NT2/D1 (cell line): Measurements from ENCODE around the gene KRTAP5-3.

Experiments
- SUZ12 ChIP-seq: IDR thresholded peaks from 2 replicates; pipeline ENCODE4 v1.6.1; 2011; ENCODE audit not compliant: insufficient read length, insufficient read depth; ENCODE audit errors: extremely low read depth
- YY1 ChIP-seq: IDR thresholded peaks from 2 replicates; pipeline ENCODE4 v1.6.1; 2011; ENCODE audit not compliant: insufficient read length, insufficient read depth
- ZNF274 ChIP-seq: IDR thresholded peaks from 2 replicates; pipeline ENCODE4 v1.6.1; 2011; ENCODE audit warnings: mild to moderate bottlenecking, low read depth, low read length

- no peak for TF ChIP-seq ZNF274
- TF ChIP-seq YY1: no peak
- TF ChIP-seq SUZ12: no peak
Observed at GRCh38 chr11:1639666-1640065, 31.4 kb upstream of the KRTAP5-3 start.
